Ovary (tissue), 3 donors: Measurements from ENCODE around the gene TOM1L2.

ENCODE experiments used
- POLR2A ChIP-seq: fragments of 450-650 bp; IDR thresholded peaks from one replicate; pipeline ENCODE4 v1.6.1; 2017; ENCODE audit warnings: antibody characterized with exemption, mild to moderate bottlenecking, moderate library complexity
- TF ChIP-seq, protein P1 (sequence below), 3 donors: fragments of 450-650 bp in 2 of 3; fragments of 200-600 bp in 1 of 3; IDR thresholded peaks; one replicate each; pipeline versions ENCODE4 v1.5.1 to v1.8.0; 2016 to 2022; ENCODE audit warnings: antibody characterized with exemption in 3 of 3, mild to moderate bottlenecking in 1 of 3
- donor health status: DM: no; HTN: no; CAD: no.

- TF ChIP-seq, protein P1, sequence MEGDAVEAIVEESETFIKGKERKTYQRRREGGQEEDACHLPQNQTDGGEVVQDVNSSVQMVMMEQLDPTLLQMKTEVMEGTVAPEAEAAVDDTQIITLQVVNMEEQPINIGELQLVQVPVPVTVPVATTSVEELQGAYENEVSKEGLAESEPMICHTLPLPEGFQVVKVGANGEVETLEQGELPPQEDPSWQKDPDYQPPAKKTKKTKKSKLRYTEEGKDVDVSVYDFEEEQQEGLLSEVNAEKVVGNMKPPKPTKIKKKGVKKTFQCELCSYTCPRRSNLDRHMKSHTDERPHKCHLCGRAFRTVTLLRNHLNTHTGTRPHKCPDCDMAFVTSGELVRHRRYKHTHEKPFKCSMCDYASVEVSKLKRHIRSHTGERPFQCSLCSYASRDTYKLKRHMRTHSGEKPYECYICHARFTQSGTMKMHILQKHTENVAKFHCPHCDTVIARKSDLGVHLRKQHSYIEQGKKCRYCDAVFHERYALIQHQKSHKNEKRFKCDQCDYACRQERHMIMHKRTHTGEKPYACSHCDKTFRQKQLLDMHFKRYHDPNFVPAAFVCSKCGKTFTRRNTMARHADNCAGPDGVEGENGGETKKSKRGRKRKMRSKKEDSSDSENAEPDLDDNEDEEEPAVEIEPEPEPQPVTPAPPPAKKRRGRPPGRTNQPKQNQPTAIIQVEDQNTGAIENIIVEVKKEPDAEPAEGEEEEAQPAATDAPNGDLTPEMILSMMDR (IDR thresholded peaks at IDR 0.05), result no peak
- TF ChIP-seq POLR2A, result no peak
Measured at GRCh38 chr17:17876959-17877528, 95.2 kb downstream of the TOM1L2 start.
